Measurements from ENCODE around the gene ROBO4. TPM values are rescaled to one million over a fixed set of nuclear protein-coding genes. Genes with fewer than 3 reads are reported as not detected.

Gene ROBO4
- total RNA-seq, 2 donors from 2014 or later: not detected

DNA sequence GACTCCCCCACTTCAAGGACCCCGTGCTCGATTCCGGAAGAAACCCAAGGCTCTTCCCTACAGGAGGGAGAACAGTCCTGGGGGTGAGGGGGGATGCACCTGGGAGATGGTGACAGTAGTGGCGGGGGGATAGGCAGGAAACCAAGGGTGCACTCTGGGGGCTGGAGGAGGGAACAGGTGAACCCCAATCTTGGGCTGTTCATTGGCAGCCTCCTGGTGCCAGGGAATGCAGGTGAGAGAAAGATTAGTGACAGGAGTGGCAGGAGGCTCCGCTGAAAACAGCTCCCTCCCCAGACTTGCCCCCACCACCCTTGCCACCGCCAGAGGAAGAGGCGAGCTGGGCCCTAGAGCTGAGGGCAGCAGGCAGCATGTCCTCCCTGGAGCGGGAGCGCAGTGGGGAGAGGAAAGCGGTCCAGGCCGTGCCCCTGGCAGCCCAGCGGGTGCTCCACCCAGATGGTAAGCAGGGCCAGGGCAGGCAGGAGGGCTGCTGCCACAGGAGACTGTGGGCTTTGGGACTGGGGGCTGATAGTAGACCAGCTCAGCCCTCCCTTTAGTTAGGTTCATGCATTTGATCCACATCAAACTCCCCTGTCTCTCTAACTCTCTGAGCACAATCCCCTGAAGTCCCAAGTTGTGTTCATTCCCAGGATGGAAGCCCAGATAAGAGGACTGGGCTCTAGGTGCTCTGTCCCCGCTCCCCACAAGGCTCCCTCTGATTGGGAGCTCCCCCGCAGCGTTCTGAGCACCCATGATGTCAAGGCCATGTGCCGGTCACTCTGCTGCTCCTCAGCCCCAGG, 18.0 kb downstream of the ROBO4 start:
- Mint-ChIP-seq H3K4me1 (ENCODE audit: low read depth) (peaks cover 19% of the 10 kb centered on the region), H3K36me3 (ENCODE audit: insufficient read depth in 2 of 2) (no peaks in the 10 kb centered on the region), H3K4me3 (no peak overlapping the region), H3K9me3 (no peaks in the 10 kb centered on the region), H3K27me3 (ENCODE audit: low read depth) (peaks cover 11% of the 10 kb centered on the region), H3K27ac (no peak overlapping the region)
- ATAC-seq (replicated peaks in 1 of 2) (no peak), DNase-seq (no peak)

GRCh38 chr11:124878759-124879492, 18.7 kb downstream of the ROBO4 start:
- no peaks in the 10 kb centered on the region for H3K36me3 Mint-ChIP-seq (ENCODE audit: insufficient read depth in 2 of 2)
- DNase-seq (no peak), ATAC-seq (replicated peaks in 1 of 2) (no peak)
- H3K4me1 Mint-ChIP-seq (ENCODE audit: low read depth): peaks cover 19% of the 10 kb centered on the region
- no peak overlapping the region for H3K27ac Mint-ChIP-seq
- H3K27me3 Mint-ChIP-seq (ENCODE audit: low read depth): peaks cover 18% of the 10 kb centered on the region
- H3K9me3 Mint-ChIP-seq: no peaks in the 10 kb centered on the region
- no peak overlapping the region for H3K4me3 Mint-ChIP-seq

- no peak overlapping the region for H3K27ac Mint-ChIP-seq
- H3K9me3 Mint-ChIP-seq: no peaks in the 10 kb centered on the region
- H3K36me3 Mint-ChIP-seq (ENCODE audit: insufficient read depth in 2 of 2): no peaks in the 10 kb centered on the region
- H3K4me3 Mint-ChIP-seq: peak overlapping the region; percentile 84 to 87
- DNase-seq: no peak
- peaks cover 26% of the 10 kb centered on the region for H3K27me3 Mint-ChIP-seq (ENCODE audit: low read depth)
- ATAC-seq (replicated peaks in 1 of 2): no peak
- H3K4me1 Mint-ChIP-seq (ENCODE audit: low read depth): peaks cover 19% of the 10 kb centered on the region
Observed at GRCh38 chr11:124877910-124878758, 19.5 kb downstream of the ROBO4 start.

DNA sequence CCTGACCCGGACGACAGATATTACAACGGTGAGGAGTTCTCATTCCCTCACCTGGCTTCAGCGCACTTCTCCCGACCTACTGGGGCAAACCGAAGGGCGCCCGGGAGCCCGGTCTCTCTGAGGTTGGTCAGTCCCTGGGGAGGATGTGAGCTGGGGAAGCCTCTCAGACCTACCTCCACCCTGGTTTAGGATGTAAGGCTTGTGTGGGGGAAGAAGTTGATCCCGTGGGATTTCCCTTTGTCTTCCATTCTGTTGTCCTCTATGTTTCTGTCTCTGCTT, 20.1 kb downstream of the ROBO4 start:
- Mint-ChIP-seq H3K4me3 (peak overlapping the region; percentile 84 to 87), H3K36me3 (ENCODE audit: insufficient read depth in 2 of 2) (no peaks in the 10 kb centered on the region), H3K27ac (no peak overlapping the region), H3K4me1 (ENCODE audit: low read depth) (peaks cover 19% of the 10 kb centered on the region), H3K9me3 (no peaks in the 10 kb centered on the region), H3K27me3 (ENCODE audit: low read depth) (peaks cover 32% of the 10 kb centered on the region)
- ATAC-seq (replicated peaks in 1 of 2) (no peak), DNase-seq (no peak)

DNA sequence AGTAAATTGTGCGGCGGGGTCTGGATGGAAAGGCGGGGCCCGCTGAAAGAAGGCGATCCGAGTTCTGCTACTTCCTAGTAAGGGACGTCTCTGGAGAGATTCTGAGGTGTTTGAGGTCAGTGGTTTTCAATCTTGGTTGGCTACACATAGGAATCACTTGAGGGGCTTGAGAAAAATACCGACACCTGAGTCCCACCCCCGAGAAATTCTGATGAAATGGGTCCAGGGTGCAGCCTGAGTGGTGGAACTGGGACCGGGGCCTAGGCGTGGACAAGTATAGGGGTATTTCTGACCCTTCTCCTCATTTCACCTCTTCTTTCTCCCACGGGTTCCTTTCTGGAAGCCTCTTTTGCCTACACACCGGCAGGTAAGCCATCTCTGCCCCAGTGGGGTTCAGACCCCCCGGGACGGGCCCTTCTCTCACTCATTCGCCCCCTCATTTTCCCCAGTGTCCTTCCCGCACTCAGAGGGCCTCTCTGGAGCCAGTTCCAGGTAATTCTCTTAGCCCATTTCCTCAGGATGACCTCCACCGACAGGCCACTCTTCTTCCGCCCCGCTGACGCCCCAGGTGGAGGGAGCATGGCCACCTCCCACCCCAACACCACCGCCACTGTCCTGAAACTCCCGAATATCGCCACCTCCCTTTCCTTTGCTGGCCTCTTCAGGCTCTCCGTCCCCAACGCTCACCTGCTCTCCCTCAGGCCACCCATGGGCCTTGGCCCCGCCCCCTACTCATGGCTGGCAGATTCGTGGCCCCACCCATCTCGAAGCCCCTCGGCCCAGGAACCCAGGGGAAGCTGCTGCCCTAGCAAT, 20.6 kb downstream of the ROBO4 start:
- no peaks in the 10 kb centered on the region for H3K9me3 Mint-ChIP-seq
- peak overlapping the region; percentile 84 to 87 for H3K4me3 Mint-ChIP-seq
- peaks cover 19% of the 10 kb centered on the region for H3K4me1 Mint-ChIP-seq (ENCODE audit: low read depth)
- H3K27me3 Mint-ChIP-seq (ENCODE audit: low read depth): peaks cover 37% of the 10 kb centered on the region
- DNase-seq (no peak), ATAC-seq (replicated peaks in 1 of 2) (no peak)
- peak overlapping the region; percentile 45 for H3K27ac Mint-ChIP-seq
- H3K36me3 Mint-ChIP-seq (ENCODE audit: insufficient read depth in 2 of 2): no peaks in the 10 kb centered on the region

DNA sequence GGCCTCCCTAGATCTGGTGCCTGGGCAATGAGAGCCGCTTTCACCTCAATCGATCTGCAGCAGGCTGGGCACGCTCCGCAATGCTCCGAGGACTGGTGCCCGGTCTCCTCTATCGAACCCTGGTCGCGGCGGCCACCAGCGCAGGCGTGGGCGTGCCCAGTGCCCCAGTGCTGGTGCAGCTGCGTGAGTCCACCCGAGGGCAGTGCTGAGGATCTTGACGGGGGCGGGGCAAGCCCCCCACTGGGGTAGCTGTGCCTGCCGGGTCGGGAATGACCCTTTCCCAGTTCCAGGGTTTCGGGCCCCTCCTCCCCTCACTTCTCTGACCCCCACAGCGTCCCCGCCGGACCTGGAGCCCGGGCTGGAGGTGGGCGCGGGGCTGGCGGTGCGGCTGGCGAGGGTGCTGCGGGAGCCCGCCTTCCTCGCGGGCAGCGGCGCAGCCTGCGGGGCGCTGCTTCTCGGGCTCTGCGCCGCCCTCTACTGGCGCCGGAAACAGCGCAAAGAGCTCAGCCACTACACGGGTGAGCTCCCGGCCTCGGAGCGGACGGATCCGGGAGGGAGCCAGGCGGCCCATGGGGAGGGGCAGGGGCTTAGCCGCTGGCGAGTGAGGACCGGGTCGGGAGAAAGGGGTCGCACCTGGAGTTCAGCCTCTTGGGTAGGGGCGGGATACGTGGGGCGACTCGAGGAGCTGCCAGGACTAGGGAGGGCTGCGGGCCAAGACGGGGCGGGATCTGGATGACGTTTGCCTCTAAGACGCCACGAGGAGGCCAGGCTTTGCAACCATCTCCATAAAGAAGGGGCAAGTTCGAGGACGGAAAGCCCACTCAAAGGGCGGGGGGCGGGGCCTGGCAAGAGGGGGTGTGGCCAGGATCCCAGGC, 21.5 kb downstream of the ROBO4 start:
- H3K4me1 Mint-ChIP-seq (ENCODE audit: low read depth): peaks cover 19% of the 10 kb centered on the region
- peaks cover 45% of the 10 kb centered on the region for H3K27me3 Mint-ChIP-seq (ENCODE audit: low read depth)
- H3K9me3 Mint-ChIP-seq: no peaks in the 10 kb centered on the region
- H3K36me3 Mint-ChIP-seq (ENCODE audit: insufficient read depth in 2 of 2): no peaks in the 10 kb centered on the region
- no peak overlapping the region for H3K27ac Mint-ChIP-seq
- H3K4me3 Mint-ChIP-seq: peak overlapping the region; percentile 84 to 87
- ATAC-seq (replicated peaks in 1 of 2): peak; percentile 94 to 96
- peak; percentile 83 to 84 for DNase-seq

- no peaks in the 10 kb centered on the region for H3K9me3 Mint-ChIP-seq
- no peak overlapping the region for H3K27ac Mint-ChIP-seq
- H3K4me3 Mint-ChIP-seq: peak overlapping the region; percentile 84 to 87
- H3K36me3 Mint-ChIP-seq (ENCODE audit: insufficient read depth in 2 of 2): no peaks in the 10 kb centered on the region
- ATAC-seq (replicated peaks in 1 of 2) (no peak), DNase-seq (no peak)
- peaks cover 52% of the 10 kb centered on the region for H3K27me3 Mint-ChIP-seq (ENCODE audit: low read depth)
- H3K4me1 Mint-ChIP-seq (ENCODE audit: low read depth): peaks cover 19% of the 10 kb centered on the region
Observed at GRCh38 chr11:124875401-124875800, 22.3 kb downstream of the ROBO4 start.

GRCh38 chr11:124874571-124875255, 23.0 kb downstream of the ROBO4 start:
- H3K9me3 Mint-ChIP-seq: no peaks in the 10 kb centered on the region
- no peaks in the 10 kb centered on the region for H3K36me3 Mint-ChIP-seq (ENCODE audit: insufficient read depth in 2 of 2)
- ATAC-seq (replicated peaks in 1 of 2): no peak
- DNase-seq: no peak
- peak overlapping the region; percentile 25 to 84 for H3K4me3 Mint-ChIP-seq
- peaks cover 59% of the 10 kb centered on the region for H3K27me3 Mint-ChIP-seq (ENCODE audit: low read depth)
- H3K27ac Mint-ChIP-seq: no peak overlapping the region
- H3K4me1 Mint-ChIP-seq (ENCODE audit: low read depth): peaks cover 19% of the 10 kb centered on the region

DNA sequence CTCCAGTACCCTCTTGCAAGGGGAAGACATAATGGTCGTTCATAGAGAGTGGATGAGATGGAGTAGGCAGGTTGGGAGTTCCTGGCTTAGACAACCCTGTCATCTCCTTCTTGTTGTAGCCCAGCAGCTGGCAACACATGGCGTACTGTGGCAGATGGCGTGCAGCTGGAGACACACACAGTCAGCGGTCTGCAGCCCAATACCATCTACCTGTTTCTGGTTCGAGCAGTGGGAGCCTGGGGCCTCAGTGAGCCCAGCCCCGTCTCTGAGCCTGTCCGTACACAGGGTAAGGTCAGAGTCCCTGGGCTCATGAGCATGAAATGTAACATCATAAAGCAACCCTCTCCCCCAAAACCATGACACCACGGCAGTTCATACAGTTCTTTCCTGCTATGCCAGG, 23.7 kb downstream of the ROBO4 start:
- H3K36me3 Mint-ChIP-seq (ENCODE audit: insufficient read depth in 2 of 2): no peaks in the 10 kb centered on the region
- peaks cover 27% of the 10 kb centered on the region for H3K4me1 Mint-ChIP-seq (ENCODE audit: low read depth)
- no peak overlapping the region for H3K4me3 Mint-ChIP-seq
- DNase-seq (no peak), ATAC-seq (replicated peaks in 1 of 2) (no peak)
- H3K27me3 Mint-ChIP-seq (ENCODE audit: low read depth): peaks cover 66% of the 10 kb centered on the region
- no peaks in the 10 kb centered on the region for H3K9me3 Mint-ChIP-seq
- no peak overlapping the region for H3K27ac Mint-ChIP-seq

- Mint-ChIP-seq H3K4me1 (ENCODE audit: low read depth) (peaks cover 32% of the 10 kb centered on the region), H3K27ac (no peak overlapping the region), H3K36me3 (ENCODE audit: insufficient read depth in 2 of 2) (no peaks in the 10 kb centered on the region), H3K9me3 (no peaks in the 10 kb centered on the region), H3K27me3 (ENCODE audit: low read depth) (peaks cover 78% of the 10 kb centered on the region), H3K4me3 (no peak overlapping the region)
- DNase-seq (no peak), ATAC-seq (replicated peaks in 1 of 2) (no peak)
Observed at GRCh38 chr11:124872741-124873140, 24.9 kb downstream of the ROBO4 start.

DNA sequence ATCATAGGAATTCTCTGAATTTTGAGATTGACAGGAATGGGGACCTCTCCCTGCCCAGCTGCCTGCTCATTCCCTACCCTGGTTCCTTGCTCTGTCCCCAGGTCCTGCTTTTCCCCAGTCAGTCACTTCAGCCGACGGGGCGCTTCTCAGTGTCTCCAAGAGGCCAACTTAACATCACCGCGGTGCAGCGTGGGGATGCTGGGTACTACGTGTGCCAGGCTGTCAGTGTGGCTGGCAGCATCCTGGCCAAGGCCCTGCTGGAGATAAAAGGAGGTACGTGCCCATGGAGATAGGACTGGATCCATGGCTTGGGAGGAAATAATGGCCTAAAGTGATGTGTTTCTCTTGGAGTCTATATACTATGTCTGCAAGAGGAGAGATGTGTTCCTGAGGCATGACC, 25.4 kb downstream of the ROBO4 start:
- Mint-ChIP-seq H3K27me3 (ENCODE audit: low read depth) (peaks cover 83% of the 10 kb centered on the region), H3K9me3 (no peaks in the 10 kb centered on the region), H3K27ac (no peak overlapping the region), H3K4me3 (no peak overlapping the region), H3K4me1 (ENCODE audit: low read depth) (peaks cover 32% of the 10 kb centered on the region), H3K36me3 (ENCODE audit: insufficient read depth in 2 of 2) (no peaks in the 10 kb centered on the region)
- no peak for DNase-seq
- ATAC-seq (replicated peaks in 1 of 2): no peak
